ENCODE results near the gene SCN8A. TPM values are rescaled to one million over a fixed set of nuclear protein-coding genes. Genes with fewer than 3 reads are reported as not detected.

SCN8A gene
- total RNA-seq, 1 donor from 2014 or later = 46.1 TPM

GRCh38 chr12:51845482-51845881 is 254.4 kb downstream of the SCN8A start:
- FAIRE-seq (no peak), DNase-seq (ENCODE audit: low spot score in 2 of 2) (no peak)

- DNase-seq (ENCODE audit: low spot score in 2 of 2) = no peak
These were observed 255.2 kb downstream of the SCN8A start for GRCh38 chr12:51846271-51846691.

GRCh38 chr12:51846911-51847642 is 256.0 kb downstream of the SCN8A start:
- DNase-seq (ENCODE audit: low spot score in 2 of 2) (peak; percentile 67 to 82), FAIRE-seq (no peak)

More at GRCh38 chr12:51846271-51846691, 255.2 kb downstream of the SCN8A start:
- no peak for FAIRE-seq

- FAIRE-seq (no peak), DNase-seq (ENCODE audit: low spot score in 2 of 2) (no peak)
These were observed 256.8 kb downstream of the SCN8A start for GRCh38 chr12:51847643-51848325.

GRCh38 chr12:51848326-51848727 is 257.3 kb downstream of the SCN8A start, which contains the start of gene FIGNL2:
Gene FIGNL2, minus strand, starts transcription at chr12:51848718. Its CDS starts 26,305 bp downstream, at chr12:51822413.
- FAIRE-seq (no peak), DNase-seq (ENCODE audit: low spot score in 2 of 2) (no peak)

- FAIRE-seq = no peak
- no peak for DNase-seq (ENCODE audit: low spot score in 2 of 2)
These were observed 258.1 kb downstream of the SCN8A start for GRCh38 chr12:51848841-51849735.

GRCh38 chr12:51850081-51850964 is 259.3 kb downstream of the SCN8A start:
- FAIRE-seq = no peak
- no peak for DNase-seq (ENCODE audit: low spot score in 2 of 2)

- no peak for FAIRE-seq
- DNase-seq (ENCODE audit: low spot score in 2 of 2) = no peak
These were observed 259.9 kb downstream of the SCN8A start for GRCh38 chr12:51850965-51851299.

- FAIRE-seq (no peak), DNase-seq (ENCODE audit: low spot score in 2 of 2) (no peak)
These were observed 260.5 kb downstream of the SCN8A start for GRCh38 chr12:51851413-51852124.

GRCh38 chr12:51852404-51853137 is 261.5 kb downstream of the SCN8A start:
- FAIRE-seq (no peak), DNase-seq (ENCODE audit: low spot score in 2 of 2) (no peak)

GRCh38 chr12:51855586-51856428 is 264.8 kb downstream of the SCN8A start:
- no peak for FAIRE-seq
- no peak for DNase-seq (ENCODE audit: low spot score in 2 of 2)

- no peak for FAIRE-seq
- no peak for DNase-seq (ENCODE audit: low spot score in 2 of 2)
These were observed 270.0 kb downstream of the SCN8A start for GRCh38 chr12:51860986-51861385.

Other genes with a start within 250 kb of the SCN8A start
- gene CELA1, start 244.6 kb upstream of the SCN8A start, total RNA-seq = not detected
- under 0.01 TPM for gene GALNT6, start 199.8 kb upstream of the SCN8A start, total RNA-seq
- gene SLC4A8, start 166.4 kb upstream of the SCN8A start, total RNA-seq = 25.3 TPM

All from frontal cortex (tissue), 4 donors.